ENCODE data around the gene NABP1. TPM values are rescaled to one million over a fixed set of nuclear protein-coding genes. Genes with fewer than 3 reads are reported as not detected.

The NABP1 gene
- total and polyA plus RNA-seq, 10 of the 15 experiments (the other 5 are each of a cell fraction or from before 2014, with no cell fraction given), result 22.9 to 65.7 (median 39.9) TPM

DNA sequence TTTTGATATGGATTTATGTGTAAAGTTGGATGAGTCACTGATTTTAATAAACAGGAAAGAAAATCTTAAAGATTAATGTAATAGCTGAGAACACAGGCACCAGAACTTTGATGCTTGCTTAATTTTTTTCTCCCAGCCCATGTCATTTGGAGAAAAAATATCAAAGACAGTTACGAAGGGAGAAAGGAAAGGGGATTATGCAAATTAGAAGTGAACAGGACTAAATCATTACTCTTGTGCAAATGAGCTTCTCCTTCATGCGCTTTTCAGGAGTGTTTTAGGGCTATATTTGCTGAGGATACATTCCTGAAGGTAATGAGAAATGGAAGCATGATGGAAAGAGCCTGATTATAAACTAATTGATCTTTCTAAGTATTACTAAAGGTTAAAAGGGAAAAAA is 28.9 kb downstream of the NABP1 start (continued):
- TF ChIP-seq, protein P1, sequence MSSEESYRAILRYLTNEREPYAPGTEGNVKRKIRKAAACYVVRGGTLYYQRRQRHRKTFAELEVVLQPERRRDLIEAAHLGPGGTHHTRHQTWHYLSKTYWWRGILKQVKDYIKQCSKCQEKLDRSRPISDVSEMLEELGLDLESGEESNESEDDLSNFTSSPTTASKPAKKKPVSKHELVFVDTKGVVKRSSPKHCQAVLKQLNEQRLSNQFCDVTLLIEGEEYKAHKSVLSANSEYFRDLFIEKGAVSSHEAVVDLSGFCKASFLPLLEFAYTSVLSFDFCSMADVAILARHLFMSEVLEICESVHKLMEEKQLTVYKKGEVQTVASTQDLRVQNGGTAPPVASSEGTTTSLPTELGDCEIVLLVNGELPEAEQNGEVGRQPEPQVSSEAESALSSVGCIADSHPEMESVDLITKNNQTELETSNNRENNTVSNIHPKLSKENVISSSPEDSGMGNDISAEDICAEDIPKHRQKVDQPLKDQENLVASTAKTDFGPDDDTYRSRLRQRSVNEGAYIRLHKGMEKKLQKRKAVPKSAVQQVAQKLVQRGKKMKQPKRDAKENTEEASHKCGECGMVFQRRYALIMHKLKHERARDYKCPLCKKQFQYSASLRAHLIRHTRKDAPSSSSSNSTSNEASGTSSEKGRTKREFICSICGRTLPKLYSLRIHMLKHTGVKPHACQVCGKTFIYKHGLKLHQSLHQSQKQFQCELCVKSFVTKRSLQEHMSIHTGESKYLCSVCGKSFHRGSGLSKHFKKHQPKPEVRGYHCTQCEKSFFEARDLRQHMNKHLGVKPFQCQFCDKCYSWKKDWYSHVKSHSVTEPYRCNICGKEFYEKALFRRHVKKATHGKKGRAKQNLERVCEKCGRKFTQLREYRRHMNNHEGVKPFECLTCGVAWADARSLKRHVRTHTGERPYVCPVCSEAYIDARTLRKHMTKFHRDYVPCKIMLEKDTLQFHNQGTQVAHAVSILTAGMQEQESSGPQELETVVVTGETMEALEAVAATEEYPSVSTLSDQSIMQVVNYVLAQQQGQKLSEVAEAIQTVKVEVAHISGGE (CRISPR knock-in tag; IDR thresholded peaks at IDR 0.05), result no peak
- TF ChIP-seq RBBP5 (conservative IDR thresholded peaks at IDR 0.05) (no peak), SIX5 (IDR thresholded peaks at IDR 0.05; ENCODE audit: low read depth, low read length, severe bottlenecking) (no peak), CEBPB (IDR thresholded peaks at IDR 0.05; ENCODE audit: borderline replicate concordance in 1 of 2, low read depth in 2 of 2, low read length in 2 of 2) (no peak), PAX5 (IDR thresholded peaks at IDR 0.05; ENCODE audit: borderline replicate concordance, low read depth, low read length) (no peak), TBL1XR1 (IDR thresholded peaks at IDR 0.05; ENCODE audit: low read depth, low read length) (no peak), ATF7 (IDR thresholded peaks at IDR 0.05; ENCODE audit: low read depth) (no peak)
- TF ChIP-seq, protein P2, sequence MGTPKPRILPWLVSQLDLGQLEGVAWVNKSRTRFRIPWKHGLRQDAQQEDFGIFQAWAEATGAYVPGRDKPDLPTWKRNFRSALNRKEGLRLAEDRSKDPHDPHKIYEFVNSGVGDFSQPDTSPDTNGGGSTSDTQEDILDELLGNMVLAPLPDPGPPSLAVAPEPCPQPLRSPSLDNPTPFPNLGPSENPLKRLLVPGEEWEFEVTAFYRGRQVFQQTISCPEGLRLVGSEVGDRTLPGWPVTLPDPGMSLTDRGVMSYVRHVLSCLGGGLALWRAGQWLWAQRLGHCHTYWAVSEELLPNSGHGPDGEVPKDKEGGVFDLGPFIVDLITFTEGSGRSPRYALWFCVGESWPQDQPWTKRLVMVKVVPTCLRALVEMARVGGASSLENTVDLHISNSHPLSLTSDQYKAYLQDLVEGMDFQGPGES (IDR thresholded peaks at IDR 0.05), result no peak

DNA sequence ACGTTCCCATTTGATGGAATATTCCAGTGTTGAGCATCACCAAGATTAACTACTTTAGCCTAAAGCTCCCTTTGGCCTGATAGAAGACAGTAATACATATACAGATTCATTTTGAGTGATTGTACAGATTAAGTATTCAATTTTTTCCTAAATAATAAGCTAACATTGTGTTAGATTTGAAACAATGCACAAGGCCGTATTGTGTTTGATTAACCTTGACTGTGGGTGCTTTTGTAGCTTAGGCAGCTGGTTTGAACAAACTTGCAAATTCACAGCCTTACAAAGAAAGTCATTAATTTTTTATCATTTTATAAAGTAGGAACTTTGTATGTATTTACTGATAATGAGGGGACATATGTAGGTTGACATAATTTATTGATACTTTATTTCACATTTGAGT is 29.6 kb downstream of the NABP1 start:
- no TSS peak for BruUV-seq (replicated peaks)
- no peak for ATAC-seq
- TF ChIP-seq, protein P3, sequence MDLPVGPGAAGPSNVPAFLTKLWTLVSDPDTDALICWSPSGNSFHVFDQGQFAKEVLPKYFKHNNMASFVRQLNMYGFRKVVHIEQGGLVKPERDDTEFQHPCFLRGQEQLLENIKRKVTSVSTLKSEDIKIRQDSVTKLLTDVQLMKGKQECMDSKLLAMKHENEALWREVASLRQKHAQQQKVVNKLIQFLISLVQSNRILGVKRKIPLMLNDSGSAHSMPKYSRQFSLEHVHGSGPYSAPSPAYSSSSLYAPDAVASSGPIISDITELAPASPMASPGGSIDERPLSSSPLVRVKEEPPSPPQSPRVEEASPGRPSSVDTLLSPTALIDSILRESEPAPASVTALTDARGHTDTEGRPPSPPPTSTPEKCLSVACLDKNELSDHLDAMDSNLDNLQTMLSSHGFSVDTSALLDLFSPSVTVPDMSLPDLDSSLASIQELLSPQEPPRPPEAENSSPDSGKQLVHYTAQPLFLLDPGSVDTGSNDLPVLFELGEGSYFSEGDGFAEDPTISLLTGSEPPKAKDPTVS (IDR thresholded peaks at IDR 0.05; ENCODE audit: low read depth, low read length), result no peak
- TF ChIP-seq KDM1A (IDR thresholded peaks at IDR 0.05; ENCODE audit: borderline replicate concordance) (no peak), FOXK2 (IDR thresholded peaks at IDR 0.05) (no peak), MTA2 (IDR thresholded peaks at IDR 0.05; ENCODE audit: low read depth) (no peak), ZNF622 (IDR thresholded peaks at IDR 0.05) (no peak)
- TF ChIP-seq, protein P4, sequence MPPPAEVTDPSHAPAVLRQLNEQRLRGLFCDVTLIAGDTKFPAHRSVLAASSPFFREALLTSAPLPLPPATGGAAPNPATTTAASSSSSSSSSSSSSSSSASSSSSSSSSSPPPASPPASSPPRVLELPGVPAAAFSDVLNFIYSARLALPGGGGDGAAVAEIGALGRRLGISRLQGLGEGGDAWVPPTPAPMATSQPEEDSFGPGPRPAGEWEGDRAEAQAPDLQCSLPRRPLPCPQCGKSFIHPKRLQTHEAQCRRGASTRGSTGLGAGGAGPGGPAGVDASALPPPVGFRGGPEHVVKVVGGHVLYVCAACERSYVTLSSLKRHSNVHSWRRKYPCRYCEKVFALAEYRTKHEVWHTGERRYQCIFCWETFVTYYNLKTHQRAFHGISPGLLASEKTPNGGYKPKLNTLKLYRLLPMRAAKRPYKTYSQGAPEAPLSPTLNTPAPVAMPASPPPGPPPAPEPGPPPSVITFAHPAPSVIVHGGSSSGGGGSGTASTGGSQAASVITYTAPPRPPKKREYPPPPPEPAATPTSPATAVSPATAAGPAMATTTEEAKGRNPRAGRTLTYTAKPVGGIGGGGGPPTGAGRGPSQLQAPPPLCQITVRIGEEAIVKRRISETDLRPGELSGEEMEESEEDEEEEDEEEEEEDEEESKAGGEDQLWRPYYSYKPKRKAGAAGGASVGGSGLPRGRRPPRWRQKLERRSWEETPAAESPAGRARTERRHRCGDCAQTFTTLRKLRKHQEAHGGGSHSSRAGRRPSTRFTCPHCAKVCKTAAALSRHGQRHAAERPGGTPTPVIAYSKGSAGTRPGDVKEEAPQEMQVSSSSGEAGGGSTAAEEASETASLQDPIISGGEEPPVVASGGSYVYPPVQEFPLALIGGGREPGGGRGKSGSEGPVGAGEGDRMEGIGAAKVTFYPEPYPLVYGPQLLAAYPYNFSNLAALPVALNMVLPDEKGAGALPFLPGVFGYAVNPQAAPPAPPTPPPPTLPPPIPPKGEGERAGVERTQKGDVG (CRISPR knock-in tag; IDR thresholded peaks at IDR 0.05), result no peak

More for the DNA sequence above, 29.6 kb downstream of the NABP1 start:
- SMC1A ChIA-PET (ENCODE audit: uncharacterized antibody, unreplicated experiment), result interaction anchor here (0.7 to 2.5 kb wide), 10 partner anchors 9 to 499 kb away, joined by 3 to 12 read pairs (median 4); no protein-coding TSS in a partner anchor
- POLR2A ChIA-PET, result interaction anchor here (1.3 kb wide), 1 partner anchor 10 kb away, joined by 5 read pairs; no protein-coding TSS in a partner anchor
- Histone ChIP-seq H3K4me3 (no peak overlapping the region), H3K9me3 (replicated peaks; ENCODE audit: control insufficient read depth, insufficient read depth, low read length) (no peaks in the 10 kb centered on the region), H3K4me1 (ENCODE audit: control insufficient read depth, insufficient read depth, low read length) (no peaks in the 10 kb centered on the region), H3K27ac (ENCODE audit: control insufficient read depth, insufficient read depth) (no peak overlapping the region), H3K36me3 (ENCODE audit: control insufficient read depth in 2 of 2, insufficient read depth in 2 of 2, low read length in 1 of 2) (no peaks in the 10 kb centered on the region), H3K27me3 (replicated peaks in 1 of 2; ENCODE audit: control insufficient read depth in 2 of 2, insufficient read depth in 2 of 2, low read length in 1 of 2) (no peaks in the 10 kb centered on the region), H3K9ac (ENCODE audit: control insufficient read depth, insufficient read depth, low read length) (no peak overlapping the region), H2AFZ (ENCODE audit: control insufficient read depth, low read depth, low read length) (no peak overlapping the region), H3K79me2 (ENCODE audit: control insufficient read depth, insufficient read depth, low read length) (no peaks in the 10 kb centered on the region), H3K4me2 (ENCODE audit: control insufficient read depth, insufficient read depth) (no peak overlapping the region), H4K20me1 (ENCODE audit: control insufficient read depth, insufficient read depth) (no peaks in the 10 kb centered on the region)
- whole genome bisulfite sequencing (ENCODE audit: insufficient coverage, insufficient replicate concordance, low lambda C conversion rate, missing lambda C conversion rate), result 72% methylated on average over 2 of the region's 2 CpGs
- DNase-seq (ENCODE audit: low read depth, low spot score) (no peak), FAIRE-seq (no peak)
- in situ Hi-C loops (cut with MboI) (no loop called here), intact Hi-C loops (cut with micrococcal nuclease; ENCODE audit: unreplicated experiment) (loop anchor here (10.0 kb wide), 1 partner anchor 457 kb away; no protein-coding TSS in a partner anchor)
- RAD21 ChIA-PET (ENCODE audit: unreplicated experiment), result interaction anchor here (1.1 to 1.2 kb wide), 2 partner anchors 16 to 139 kb away, joined by 3 read pairs; no protein-coding TSS in a partner anchor
- CTCF ChIA-PET, result interaction anchor here (0.9 to 2.8 kb wide), 9 partner anchors 10 to 455 kb away, joined by 3 to 10 read pairs (median 6); no protein-coding TSS in a partner anchor
